WTC11 (cell line): ENCODE results near the gene SPAG9.

Experiments used
- ATF1 ChIP-seq: sonication (generic); formaldehyde crosslinking; IDR thresholded peaks from 2 replicates; pipeline ENCODE4 v1.8.1; 2023; ENCODE audit warnings: mild to moderate bottlenecking, moderate library complexity, missing genetic modification reagents
- ELF4 ChIP-seq: sonication (generic); formaldehyde crosslinking; IDR thresholded peaks from 2 replicates; pipeline ENCODE4 v1.8.1; 2022; ENCODE audit warnings: low read depth, mild to moderate bottlenecking, moderate library complexity, missing genetic modification reagents
- JAZF1 ChIP-seq: fragments of 250-450 bp; sonication (Bioruptor Pico); IDR thresholded peaks from 2 replicates; pipeline ENCODE4 v1.9.0; 2021; ENCODE audit warnings: moderate library complexity, mild to moderate bottlenecking, inconsistent platforms
- NR2C2 ChIP-seq: sonication (generic); formaldehyde crosslinking; IDR thresholded peaks from 2 replicates; pipeline ENCODE4 v1.8.0; 2022; ENCODE audit warnings: mild to moderate bottlenecking, missing genetic modification reagents
- ZNF263 ChIP-seq: sonication (generic); formaldehyde crosslinking; IDR thresholded peaks from 2 replicates; pipeline ENCODE4 v1.8.1; 2022; ENCODE audit warnings: low read depth, mild to moderate bottlenecking, moderate library complexity, missing genetic modification reagents
- TF ChIP-seq, protein P1 (sequence below): fragments of 200-600 bp; IDR thresholded peaks from 2 replicates; pipeline ENCODE4 v1.8.0; 2022; ENCODE audit warnings: antibody characterized with exemption
- TF ChIP-seq, protein P2 (sequence below): sonication (generic); formaldehyde crosslinking; IDR thresholded peaks from 2 replicates; pipeline ENCODE4 v1.8.1; 2022; ENCODE audit warnings: low read depth, missing genetic modification reagents, borderline replicate concordance
- TF ChIP-seq, protein P3 (sequence below): sonication (generic); formaldehyde crosslinking; IDR thresholded peaks from 2 replicates; pipeline ENCODE4 v1.8.0; 2022; ENCODE audit warnings: mild to moderate bottlenecking, missing genetic modification reagents
- TF ChIP-seq, protein P4 (sequence below): sonication (generic); formaldehyde crosslinking; IDR thresholded peaks from 2 replicates; pipeline ENCODE4 v1.8.1; 2023; ENCODE audit warnings: mild to moderate bottlenecking, moderate library complexity, missing genetic modification reagents

DNA sequence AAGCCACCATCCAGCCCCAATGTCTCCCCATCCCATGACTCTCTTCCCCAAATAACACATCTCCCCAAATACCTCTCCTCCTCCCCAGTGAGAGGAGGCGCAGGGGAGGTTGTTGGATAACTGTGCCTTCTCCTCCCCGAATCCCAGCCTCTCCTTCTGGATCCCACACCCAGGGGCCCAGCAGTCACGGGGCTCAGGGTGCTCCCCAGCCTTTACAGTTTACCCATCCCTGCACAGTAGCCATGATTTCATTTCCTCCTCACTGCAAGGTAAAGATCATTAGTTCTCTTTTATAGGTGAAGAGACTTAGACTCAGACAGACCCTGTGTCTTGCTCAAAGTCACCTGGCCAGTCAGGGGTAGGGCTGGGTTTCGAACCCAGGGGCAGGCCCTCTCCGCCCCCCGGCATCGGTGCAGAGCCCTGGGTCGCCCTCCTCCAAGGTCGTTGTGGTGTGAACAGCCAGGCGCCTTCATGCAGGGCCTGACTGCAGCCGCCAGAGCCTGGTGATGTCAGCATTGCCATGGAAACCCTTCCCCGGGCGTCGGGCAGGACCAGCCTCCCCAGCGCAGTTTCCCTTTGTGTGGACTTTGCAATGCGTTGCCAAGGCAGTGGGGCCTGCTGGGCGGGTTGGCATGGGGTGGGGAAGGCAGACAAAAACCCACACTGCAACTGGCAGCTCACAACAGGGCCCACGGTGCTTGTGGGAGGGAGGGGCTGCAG is 201.2 kb downstream of the SPAG9 start:
- TF ChIP-seq ATF1 (no peak), NR2C2 (CRISPR knock-in tag) (no peak), JAZF1 (CRISPR knock-in tag) (no peak), ZNF263 (CRISPR knock-in tag) (no peak), ELF4 (CRISPR knock-in tag) (no peak)
- TF ChIP-seq, protein P1, sequence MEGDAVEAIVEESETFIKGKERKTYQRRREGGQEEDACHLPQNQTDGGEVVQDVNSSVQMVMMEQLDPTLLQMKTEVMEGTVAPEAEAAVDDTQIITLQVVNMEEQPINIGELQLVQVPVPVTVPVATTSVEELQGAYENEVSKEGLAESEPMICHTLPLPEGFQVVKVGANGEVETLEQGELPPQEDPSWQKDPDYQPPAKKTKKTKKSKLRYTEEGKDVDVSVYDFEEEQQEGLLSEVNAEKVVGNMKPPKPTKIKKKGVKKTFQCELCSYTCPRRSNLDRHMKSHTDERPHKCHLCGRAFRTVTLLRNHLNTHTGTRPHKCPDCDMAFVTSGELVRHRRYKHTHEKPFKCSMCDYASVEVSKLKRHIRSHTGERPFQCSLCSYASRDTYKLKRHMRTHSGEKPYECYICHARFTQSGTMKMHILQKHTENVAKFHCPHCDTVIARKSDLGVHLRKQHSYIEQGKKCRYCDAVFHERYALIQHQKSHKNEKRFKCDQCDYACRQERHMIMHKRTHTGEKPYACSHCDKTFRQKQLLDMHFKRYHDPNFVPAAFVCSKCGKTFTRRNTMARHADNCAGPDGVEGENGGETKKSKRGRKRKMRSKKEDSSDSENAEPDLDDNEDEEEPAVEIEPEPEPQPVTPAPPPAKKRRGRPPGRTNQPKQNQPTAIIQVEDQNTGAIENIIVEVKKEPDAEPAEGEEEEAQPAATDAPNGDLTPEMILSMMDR: no peak
- TF ChIP-seq, protein P2, sequence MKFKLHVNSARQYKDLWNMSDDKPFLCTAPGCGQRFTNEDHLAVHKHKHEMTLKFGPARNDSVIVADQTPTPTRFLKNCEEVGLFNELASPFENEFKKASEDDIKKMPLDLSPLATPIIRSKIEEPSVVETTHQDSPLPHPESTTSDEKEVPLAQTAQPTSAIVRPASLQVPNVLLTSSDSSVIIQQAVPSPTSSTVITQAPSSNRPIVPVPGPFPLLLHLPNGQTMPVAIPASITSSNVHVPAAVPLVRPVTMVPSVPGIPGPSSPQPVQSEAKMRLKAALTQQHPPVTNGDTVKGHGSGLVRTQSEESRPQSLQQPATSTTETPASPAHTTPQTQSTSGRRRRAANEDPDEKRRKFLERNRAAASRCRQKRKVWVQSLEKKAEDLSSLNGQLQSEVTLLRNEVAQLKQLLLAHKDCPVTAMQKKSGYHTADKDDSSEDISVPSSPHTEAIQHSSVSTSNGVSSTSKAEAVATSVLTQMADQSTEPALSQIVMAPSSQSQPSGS (CRISPR knock-in tag): no peak
- TF ChIP-seq, protein P3, sequence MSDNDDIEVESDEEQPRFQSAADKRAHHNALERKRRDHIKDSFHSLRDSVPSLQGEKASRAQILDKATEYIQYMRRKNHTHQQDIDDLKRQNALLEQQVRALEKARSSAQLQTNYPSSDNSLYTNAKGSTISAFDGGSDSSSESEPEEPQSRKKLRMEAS (CRISPR knock-in tag): no peak
- TF ChIP-seq, protein P4, sequence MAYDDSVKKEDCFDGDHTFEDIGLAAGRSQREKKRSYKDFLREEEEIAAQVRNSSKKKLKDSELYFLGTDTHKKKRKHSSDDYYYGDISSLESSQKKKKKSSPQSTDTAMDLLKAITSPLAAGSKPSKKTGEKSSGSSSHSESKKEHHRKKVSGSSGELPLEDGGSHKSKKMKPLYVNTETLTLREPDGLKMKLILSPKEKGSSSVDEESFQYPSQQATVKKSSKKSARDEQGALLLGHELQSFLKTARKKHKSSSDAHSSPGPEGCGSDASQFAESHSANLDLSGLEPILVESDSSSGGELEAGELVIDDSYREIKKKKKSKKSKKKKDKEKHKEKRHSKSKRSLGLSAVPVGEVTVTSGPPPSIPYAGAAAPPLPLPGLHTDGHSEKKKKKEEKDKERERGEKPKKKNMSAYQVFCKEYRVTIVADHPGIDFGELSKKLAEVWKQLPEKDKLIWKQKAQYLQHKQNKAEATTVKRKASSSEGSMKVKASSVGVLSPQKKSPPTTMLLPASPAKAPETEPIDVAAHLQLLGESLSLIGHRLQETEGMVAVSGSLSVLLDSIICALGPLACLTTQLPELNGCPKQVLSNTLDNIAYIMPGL (CRISPR knock-in tag): no peak
